ENCODE results near the gene MRPL32.

Gene MRPL32

DNA sequence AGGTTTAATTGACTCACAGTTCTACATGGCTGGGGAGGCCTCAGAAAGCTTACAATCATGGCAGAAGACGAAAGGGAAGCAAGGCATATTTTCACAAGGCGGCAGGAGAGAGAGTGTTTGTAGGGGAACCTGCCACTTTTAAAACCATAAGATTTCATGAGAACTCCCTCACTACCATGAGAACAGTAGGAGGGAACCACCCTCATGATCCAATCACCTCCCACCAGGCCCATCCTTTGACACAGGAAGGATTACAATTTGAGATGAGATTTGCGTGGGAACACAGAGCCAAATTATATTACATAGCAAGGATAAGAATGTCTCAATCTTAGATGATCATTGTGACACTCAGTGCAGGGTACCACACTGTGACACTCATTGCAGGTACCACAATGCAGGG is 44.2 kb downstream of the MRPL32 start:
- TF ChIP-seq, protein P1, sequence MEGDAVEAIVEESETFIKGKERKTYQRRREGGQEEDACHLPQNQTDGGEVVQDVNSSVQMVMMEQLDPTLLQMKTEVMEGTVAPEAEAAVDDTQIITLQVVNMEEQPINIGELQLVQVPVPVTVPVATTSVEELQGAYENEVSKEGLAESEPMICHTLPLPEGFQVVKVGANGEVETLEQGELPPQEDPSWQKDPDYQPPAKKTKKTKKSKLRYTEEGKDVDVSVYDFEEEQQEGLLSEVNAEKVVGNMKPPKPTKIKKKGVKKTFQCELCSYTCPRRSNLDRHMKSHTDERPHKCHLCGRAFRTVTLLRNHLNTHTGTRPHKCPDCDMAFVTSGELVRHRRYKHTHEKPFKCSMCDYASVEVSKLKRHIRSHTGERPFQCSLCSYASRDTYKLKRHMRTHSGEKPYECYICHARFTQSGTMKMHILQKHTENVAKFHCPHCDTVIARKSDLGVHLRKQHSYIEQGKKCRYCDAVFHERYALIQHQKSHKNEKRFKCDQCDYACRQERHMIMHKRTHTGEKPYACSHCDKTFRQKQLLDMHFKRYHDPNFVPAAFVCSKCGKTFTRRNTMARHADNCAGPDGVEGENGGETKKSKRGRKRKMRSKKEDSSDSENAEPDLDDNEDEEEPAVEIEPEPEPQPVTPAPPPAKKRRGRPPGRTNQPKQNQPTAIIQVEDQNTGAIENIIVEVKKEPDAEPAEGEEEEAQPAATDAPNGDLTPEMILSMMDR (IDR thresholded peaks at IDR 0.05; ENCODE audit: low read depth, low read length) = no peak
- no peak overlapping the region for H3K4me3 ChIP-seq (replicated peaks in 1 of 2; ENCODE audit: low read depth in 2 of 2, low read length in 2 of 2)
- no peak for DNase-seq (ENCODE audit: low read depth in 2 of 2)

DNA sequence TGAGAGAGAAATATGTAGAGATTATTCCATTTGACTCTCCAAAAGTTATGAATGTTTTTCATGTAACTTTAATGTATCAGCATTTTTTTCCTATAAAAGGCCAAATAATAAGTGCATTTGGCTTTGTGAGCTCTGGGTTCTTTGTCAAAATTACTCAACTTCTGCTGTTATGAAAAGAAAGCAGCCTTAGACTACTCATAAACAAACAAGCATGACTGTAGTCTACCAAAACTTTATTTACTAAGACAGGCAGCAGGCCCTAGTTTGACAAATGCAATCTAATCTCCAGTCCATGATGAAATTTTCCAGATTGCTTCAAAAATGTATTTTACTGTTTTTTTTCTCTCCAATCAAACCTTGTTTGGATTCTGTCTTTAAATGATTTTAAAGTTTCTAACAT is 46.3 kb downstream of the MRPL32 start:
- no peak overlapping the region for H3K4me3 ChIP-seq (replicated peaks in 1 of 2; ENCODE audit: low read depth in 2 of 2, low read length in 2 of 2)
- TF ChIP-seq, protein P1 (IDR thresholded peaks at IDR 0.05; ENCODE audit: low read depth, low read length) = no peak
- DNase-seq (ENCODE audit: low read depth in 2 of 2) = peak; percentile 13 to 50

DNA sequence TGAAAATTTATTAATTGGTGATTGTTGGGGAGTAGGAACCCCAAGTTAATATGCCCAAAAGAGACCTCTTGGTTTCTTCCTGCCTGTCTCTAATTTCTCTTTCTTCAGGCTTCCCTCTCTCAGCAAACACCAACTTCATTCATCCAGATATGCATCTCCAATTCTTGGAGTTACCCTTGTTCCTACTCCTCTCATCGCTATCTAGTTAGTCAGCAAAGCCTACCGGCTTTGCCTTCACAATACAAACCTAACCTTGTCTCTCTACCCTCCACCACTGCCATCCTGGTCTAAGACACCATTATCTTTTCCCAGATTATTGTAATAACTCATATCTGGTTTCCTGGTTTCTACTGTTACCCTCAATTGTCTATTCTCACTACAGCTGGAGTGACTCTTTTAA is 47.9 kb downstream of the MRPL32 start:
- TF ChIP-seq, protein P1 (IDR thresholded peaks at IDR 0.05; ENCODE audit: low read depth, low read length) = no peak
- DNase-seq (ENCODE audit: low read depth in 2 of 2) = no peak
- no peak overlapping the region for H3K4me3 ChIP-seq (replicated peaks in 1 of 2; ENCODE audit: low read depth in 2 of 2, low read length in 2 of 2)

DNA sequence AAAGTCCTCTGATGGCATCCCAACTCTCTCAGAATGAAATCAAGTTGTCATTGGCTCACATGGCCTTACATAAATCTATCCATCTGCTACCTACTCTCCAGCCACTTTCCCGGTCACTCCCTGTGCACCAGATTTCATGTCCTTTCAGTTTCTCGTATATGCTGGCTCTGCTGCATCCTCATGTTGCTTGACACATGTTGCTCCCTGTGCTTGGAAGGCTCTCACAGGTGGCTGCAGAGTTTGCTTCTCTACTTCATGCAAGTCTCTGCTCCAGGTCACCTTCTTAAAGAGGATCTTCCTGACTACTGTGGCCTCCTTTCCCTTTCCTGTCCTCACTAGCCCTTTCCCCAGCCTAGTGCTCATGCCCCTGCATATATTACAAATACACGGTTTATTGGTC is 48.3 kb downstream of the MRPL32 start:
- TF ChIP-seq, protein P1 (IDR thresholded peaks at IDR 0.05; ENCODE audit: low read depth, low read length) = no peak
- H3K4me3 ChIP-seq (replicated peaks in 1 of 2; ENCODE audit: low read depth in 2 of 2, low read length in 2 of 2) = no peak overlapping the region
- DNase-seq (ENCODE audit: low read depth in 2 of 2) = no peak

DNA sequence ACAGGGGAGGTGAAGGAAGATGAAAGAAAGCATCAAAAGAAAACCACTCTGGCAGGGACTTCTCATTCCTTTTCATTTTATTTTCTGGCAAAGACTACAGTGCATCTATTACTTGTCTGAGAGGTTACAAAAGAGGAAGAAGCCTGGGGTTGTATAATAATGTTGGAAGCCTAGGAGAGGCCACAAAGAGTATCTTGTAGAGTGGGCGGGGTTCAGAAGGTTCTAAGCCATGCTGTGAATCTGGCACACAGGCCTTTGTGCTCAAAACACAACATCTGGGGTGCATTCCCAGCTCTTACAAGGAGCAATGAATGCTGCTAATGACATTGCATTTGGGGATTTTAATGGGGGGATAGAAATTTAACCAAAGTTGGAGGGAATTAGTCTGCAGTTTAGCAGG is 49.4 kb downstream of the MRPL32 start:
- no peak overlapping the region for H3K4me3 ChIP-seq (replicated peaks in 1 of 2; ENCODE audit: low read depth in 2 of 2, low read length in 2 of 2)
- DNase-seq (ENCODE audit: low read depth in 2 of 2) = no peak
- TF ChIP-seq, protein P1 (IDR thresholded peaks at IDR 0.05; ENCODE audit: low read depth, low read length) = no peak

DNA sequence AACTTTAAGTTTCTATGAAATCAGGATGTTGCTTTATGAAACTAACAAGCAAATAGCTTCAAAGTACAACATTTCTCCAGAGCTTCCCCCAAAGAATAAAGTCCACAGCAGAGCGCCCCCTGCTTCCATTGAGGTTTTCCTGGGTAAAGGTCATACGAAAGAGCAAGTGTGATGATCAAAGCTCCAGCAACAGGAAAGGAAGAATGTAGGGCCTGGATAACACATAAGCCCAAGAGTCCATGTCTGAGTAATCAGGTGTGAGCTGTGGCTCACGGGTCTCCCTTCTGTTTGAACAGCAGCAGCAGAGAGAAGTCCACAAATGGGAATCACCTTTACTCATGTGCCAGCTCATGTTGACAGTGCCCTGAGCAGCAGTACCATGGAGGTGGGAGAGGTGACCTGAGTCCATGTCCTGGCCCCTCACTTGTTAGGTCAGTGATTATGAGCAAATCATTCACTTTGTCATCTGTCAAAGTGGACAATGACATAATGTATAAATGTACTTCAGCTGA is 50.5 kb downstream of the MRPL32 start:
- no peak for DNase-seq (ENCODE audit: low read depth in 2 of 2)
- TF ChIP-seq, protein P1 (IDR thresholded peaks at IDR 0.05; ENCODE audit: low read depth, low read length) = no peak
- no peak overlapping the region for H3K4me3 ChIP-seq (replicated peaks in 1 of 2; ENCODE audit: low read depth in 2 of 2, low read length in 2 of 2)

DNA sequence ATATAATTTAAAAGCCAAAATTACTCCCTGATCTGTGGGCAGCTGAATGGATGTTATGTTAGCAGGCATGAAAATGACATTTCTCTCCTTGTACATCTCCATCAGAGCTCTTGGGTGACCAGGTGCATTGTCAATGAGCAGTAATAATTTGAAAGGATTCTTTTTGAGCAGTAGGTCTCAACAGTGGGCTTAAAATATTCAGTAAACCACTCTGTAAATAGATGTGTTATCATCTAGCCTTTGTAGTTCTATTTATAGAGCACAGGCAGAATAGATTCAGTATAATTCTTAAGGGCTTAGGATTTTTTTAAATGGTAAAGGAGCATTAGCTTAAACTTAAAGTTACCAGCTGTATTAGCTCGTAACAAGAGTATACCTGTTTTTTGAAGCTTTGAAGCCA is 52.0 kb downstream of the MRPL32 start:
- DNase-seq (ENCODE audit: low read depth in 2 of 2) = no peak
- H3K4me3 ChIP-seq (replicated peaks in 1 of 2; ENCODE audit: low read depth in 2 of 2, low read length in 2 of 2) = no peak overlapping the region
- TF ChIP-seq, protein P1 (IDR thresholded peaks at IDR 0.05; ENCODE audit: low read depth, low read length) = no peak

All from cardiac fibroblast (primary cell).